NOMO-1 treated with dmso at 0.1 percent for 144 hours (cell line): Measurements from ENCODE around the gene RMDN2.
"Not testable (repeated sequence)": the region's sequence is repeated elsewhere in the genome, so short reads cannot be mapped to it uniquely, and the experiment has no call there.

ENCODE experiments used
- DNase-seq: peaks from one replicate; lab custom pipeline; 2025; ENCODE audit not compliant: unreplicated experiment; lab: John Stamatoyannopoulos, UW

Gene RMDN2

GRCh38 chr2:37987098-37987775 lies 62.1 kb downstream of the RMDN2 start:
- no peak for DNase-seq

- DNase-seq: no peak
Observed at GRCh38 chr2:37992601-37993000, 67.5 kb downstream of the RMDN2 start.

- DNase-seq: no peak
Observed at GRCh38 chr2:37993143-37993542, 68.1 kb downstream of the RMDN2 start.

- DNase-seq: no peak
Observed at GRCh38 chr2:37997629-37998028, 72.5 kb downstream of the RMDN2 start.

- no peak for DNase-seq
Observed at GRCh38 chr2:38000485-38001222, 75.6 kb downstream of the RMDN2 start.

GRCh38 chr2:38010187-38010586 lies 85.1 kb downstream of the RMDN2 start:
- DNase-seq: not testable (repeated sequence)

GRCh38 chr2:38010995-38011394 lies 85.9 kb downstream of the RMDN2 start:
- DNase-seq: no peak

- DNase-seq: no peak
Observed at GRCh38 chr2:38013158-38013752, 88.2 kb downstream of the RMDN2 start.

GRCh38 chr2:38016219-38016618 lies 91.1 kb downstream of the RMDN2 start:
- no peak for DNase-seq

- no peak for DNase-seq
Observed at GRCh38 chr2:38017836-38018235, 92.7 kb downstream of the RMDN2 start.

GRCh38 chr2:38020359-38021069 lies 95.4 kb downstream of the RMDN2 start:
- not testable (repeated sequence) for DNase-seq

GRCh38 chr2:38021589-38021988 lies 96.5 kb downstream of the RMDN2 start:
- no peak for DNase-seq

GRCh38 chr2:38026846-38027245 lies 101.8 kb downstream of the RMDN2 start:
- no peak for DNase-seq

- DNase-seq: no peak
Observed at GRCh38 chr2:38028829-38029228, 103.7 kb downstream of the RMDN2 start.

- DNase-seq: no peak
Observed at GRCh38 chr2:38029512-38029911, 104.4 kb downstream of the RMDN2 start.

GRCh38 chr2:38030635-38031355 lies 105.7 kb downstream of the RMDN2 start:
- DNase-seq: no peak

GRCh38 chr2:38032946-38033345 lies 107.9 kb downstream of the RMDN2 start:
- DNase-seq: no peak

GRCh38 chr2:38033646-38034045 lies 108.6 kb downstream of the RMDN2 start:
- DNase-seq: no peak

GRCh38 chr2:38035968-38036367 lies 110.9 kb downstream of the RMDN2 start:
- no peak for DNase-seq

GRCh38 chr2:38037325-38037724 lies 112.2 kb downstream of the RMDN2 start:
- no peak for DNase-seq
